ENCODE data around the gene GOLGA8B.
"Not testable (repeated sequence)": the region's sequence is repeated elsewhere in the genome, so short reads cannot be mapped to it uniquely, and the experiment has no call there.

GOLGA8B gene

GRCh38 chr15:34535857-34536256 is 47.6 kb downstream of the GOLGA8B start:
- H3K27ac ChIP-seq; H2AFZ ChIP-seq (ENCODE audit: low read depth); H3K4me2 ChIP-seq; H3K27me3 ChIP-seq (ENCODE audit: insufficient read depth, low read depth); H3K36me3 ChIP-seq (ENCODE audit: insufficient read depth); H3K9ac ChIP-seq; H3K4me1 ChIP-seq (ENCODE audit: low read depth, poor library complexity, severe bottlenecking); H3K79me2 ChIP-seq (ENCODE audit: insufficient read depth, low read depth); H3K4me3 ChIP-seq (IDR thresholded peaks at IDR 0.05; ENCODE audit: insufficient read depth, low read depth, low read length); H4K20me1 ChIP-seq (ENCODE audit: insufficient read depth): not testable (repeated sequence)

All from KMS-11 (cell line).